ENCODE data around the gene IRAK1. TPM values are rescaled to one million over a fixed set of nuclear protein-coding genes. Genes with fewer than 3 reads are reported as not detected.

Gene IRAK1
- total RNA-seq, 4 donors from 2014 or later: 64.1 to 155 (median 107) TPM

DNA sequence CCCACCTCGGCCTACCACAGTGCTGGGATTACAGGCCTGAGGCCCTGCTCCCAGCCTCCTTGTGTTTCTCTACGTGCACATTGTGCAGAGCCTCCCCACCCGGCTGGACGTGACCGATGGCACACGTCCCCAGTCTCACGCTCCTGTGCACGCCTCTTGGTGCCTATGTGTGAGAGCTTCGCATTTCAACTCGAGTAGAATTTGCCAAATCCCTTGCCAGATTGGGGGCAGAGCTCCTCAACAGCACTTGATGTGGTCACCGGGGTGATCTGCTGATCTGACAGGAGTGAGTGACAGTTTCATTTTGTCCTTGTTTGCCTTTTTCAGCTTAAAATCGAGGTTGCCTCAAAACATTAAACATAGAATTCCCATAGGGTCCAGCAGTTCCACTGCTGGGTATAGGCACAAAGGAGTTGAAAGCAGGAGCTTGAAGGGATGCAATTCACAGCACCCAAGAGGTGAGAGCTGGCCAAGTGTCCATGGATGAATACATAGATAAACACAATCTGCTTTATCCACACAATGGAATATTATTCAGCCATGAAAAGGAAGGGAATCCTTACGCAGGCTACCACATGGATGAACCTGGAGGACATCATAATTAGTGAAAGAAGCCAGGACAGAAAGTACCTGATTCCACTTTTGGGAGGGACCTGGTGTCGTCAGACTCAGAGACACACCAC lies 29.6 kb downstream of the IRAK1 start:
- no peaks in the 10 kb centered on the region for H3K36me3 ChIP-seq
- H3K4me3 ChIP-seq: no peak overlapping the region
- no peak for DNase-seq
- no peaks in the 10 kb centered on the region for H3K27me3 ChIP-seq
- in situ Hi-C loops (cut with MboI; ENCODE audit: low pct_ligation_motif_present in 1 of 4, low pct_unique_long_range_greater_than_20kb in 1 of 4, low sequenced_read_pairs in 3 of 4): no loop called here
- H3K9me3 ChIP-seq: no peaks in the 10 kb centered on the region
- no peak overlapping the region for H3K27ac ChIP-seq
- TF ChIP-seq EP300 (IDR thresholded peaks at IDR 0.05; ENCODE audit: low read depth) (no peak), POLR2A (IDR thresholded peaks at IDR 0.05) (no peak)
- TF ChIP-seq, protein P1, sequence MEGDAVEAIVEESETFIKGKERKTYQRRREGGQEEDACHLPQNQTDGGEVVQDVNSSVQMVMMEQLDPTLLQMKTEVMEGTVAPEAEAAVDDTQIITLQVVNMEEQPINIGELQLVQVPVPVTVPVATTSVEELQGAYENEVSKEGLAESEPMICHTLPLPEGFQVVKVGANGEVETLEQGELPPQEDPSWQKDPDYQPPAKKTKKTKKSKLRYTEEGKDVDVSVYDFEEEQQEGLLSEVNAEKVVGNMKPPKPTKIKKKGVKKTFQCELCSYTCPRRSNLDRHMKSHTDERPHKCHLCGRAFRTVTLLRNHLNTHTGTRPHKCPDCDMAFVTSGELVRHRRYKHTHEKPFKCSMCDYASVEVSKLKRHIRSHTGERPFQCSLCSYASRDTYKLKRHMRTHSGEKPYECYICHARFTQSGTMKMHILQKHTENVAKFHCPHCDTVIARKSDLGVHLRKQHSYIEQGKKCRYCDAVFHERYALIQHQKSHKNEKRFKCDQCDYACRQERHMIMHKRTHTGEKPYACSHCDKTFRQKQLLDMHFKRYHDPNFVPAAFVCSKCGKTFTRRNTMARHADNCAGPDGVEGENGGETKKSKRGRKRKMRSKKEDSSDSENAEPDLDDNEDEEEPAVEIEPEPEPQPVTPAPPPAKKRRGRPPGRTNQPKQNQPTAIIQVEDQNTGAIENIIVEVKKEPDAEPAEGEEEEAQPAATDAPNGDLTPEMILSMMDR (IDR thresholded peaks at IDR 0.05): no peak
- H3K4me1 ChIP-seq: peaks cover 0 to 10% (median 7%) of the 10 kb centered on the region in 4 donors
- WGBS, 2 donors (ENCODE audit: low coverage in 1 of 2): 87 to 90% methylated on average over 2 to 14 of the region's 14 CpGs
- intact Hi-C loops (cut with DNase I; ENCODE audit: low total_unique reads): no loop called here

DNA sequence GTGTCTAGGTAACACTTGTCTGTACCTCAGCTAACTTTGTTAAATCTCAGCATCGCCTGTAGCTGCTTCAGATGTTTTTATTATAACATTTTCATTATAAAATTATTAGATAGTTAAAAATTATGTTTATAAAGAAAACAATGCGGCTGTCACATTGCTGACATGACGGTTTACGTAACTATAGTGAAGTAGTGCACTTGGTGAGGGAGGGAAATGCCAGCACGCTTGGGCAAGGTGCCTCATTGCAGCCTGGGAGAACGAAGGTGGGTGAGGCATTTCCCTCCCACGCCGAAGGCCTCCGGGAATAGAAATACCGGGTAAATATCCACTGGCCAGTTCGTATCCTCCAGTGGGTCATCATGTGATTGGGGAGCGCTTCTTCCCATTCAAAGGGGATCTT lies 31.2 kb downstream of the IRAK1 start:
- H3K27ac ChIP-seq: no peak overlapping the region
- no peak overlapping the region for H3K4me3 ChIP-seq
- H3K36me3 ChIP-seq: no peaks in the 10 kb centered on the region
- 85% methylated on average over 12 of the region's 12 CpGs; no CpG with 5 or more reads in 1 of the 2 donors for WGBS, 2 donors (ENCODE audit: low coverage in 1 of 2)
- peaks cover 0 to 16% (median 10%) of the 10 kb centered on the region in 4 donors for H3K4me1 ChIP-seq
- intact Hi-C loops (cut with DNase I; ENCODE audit: low total_unique reads): no loop called here
- in situ Hi-C loops (cut with MboI; ENCODE audit: low pct_ligation_motif_present in 1 of 4, low pct_unique_long_range_greater_than_20kb in 1 of 4, low sequenced_read_pairs in 3 of 4): no loop called here
- no peaks in the 10 kb centered on the region for H3K27me3 ChIP-seq
- no peak for DNase-seq
- H3K9me3 ChIP-seq: no peaks in the 10 kb centered on the region
- TF ChIP-seq EP300 (IDR thresholded peaks at IDR 0.05; ENCODE audit: low read depth) (no peak), POLR2A (IDR thresholded peaks at IDR 0.05) (no peak), POLR2AphosphoS5 (IDR thresholded peaks at IDR 0.05) (no peak)
- TF ChIP-seq, protein P1 (IDR thresholded peaks at IDR 0.05): no peak

DNA sequence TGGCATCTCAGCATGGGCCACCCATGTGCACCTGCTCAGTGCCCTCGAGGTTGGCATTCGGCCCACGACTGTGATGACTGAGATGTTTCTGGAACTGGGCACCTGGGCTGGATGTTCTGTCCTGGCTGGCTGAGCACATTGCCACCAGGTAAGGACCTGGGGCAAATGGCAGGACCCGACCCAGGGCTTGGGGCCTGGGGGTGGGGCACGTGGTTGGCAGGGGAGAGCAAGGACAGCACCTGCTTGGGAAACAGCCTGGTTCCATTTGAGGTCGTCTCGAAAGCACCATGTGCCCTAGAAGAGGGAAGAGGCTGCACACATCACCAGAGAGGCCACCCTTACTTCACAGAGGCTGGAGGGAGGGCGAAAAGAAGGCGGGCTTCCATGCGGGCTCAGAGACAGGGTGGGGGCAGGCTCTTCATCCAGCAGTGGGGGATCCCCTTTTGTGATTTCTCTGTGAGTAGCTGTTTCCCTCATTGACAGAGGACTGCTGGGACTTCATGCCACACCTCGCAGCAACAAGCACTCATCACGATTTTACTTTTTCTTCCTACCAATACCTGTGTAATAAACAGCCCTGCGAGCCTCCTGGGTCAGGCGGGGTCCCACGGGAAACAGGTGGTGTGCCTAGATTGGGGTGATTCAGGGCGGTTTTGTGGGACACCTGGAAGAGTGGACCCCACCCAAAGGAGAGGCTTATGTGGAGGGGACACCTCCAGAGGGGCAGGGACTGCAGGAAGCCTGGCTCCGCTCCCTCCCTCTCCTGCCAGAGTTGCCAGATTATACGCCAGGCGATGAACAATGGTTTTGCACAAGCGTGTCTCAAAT lies 35.1 kb downstream of the IRAK1 start:
- intact Hi-C loops (cut with DNase I; ENCODE audit: low total_unique reads): no loop called here

More for the DNA sequence above, 35.1 kb downstream of the IRAK1 start:
- WGBS, 2 donors (ENCODE audit: low coverage in 1 of 2): 69% methylated on average over 20 of the region's 20 CpGs; no CpG with 5 or more reads in 1 of the 2 donors
- in situ Hi-C loops (cut with MboI; ENCODE audit: low pct_ligation_motif_present in 1 of 4, low pct_unique_long_range_greater_than_20kb in 1 of 4, low sequenced_read_pairs in 3 of 4): no loop called here
- Histone ChIP-seq H3K27me3 (no peaks in the 10 kb centered on the region), H3K4me1 (peaks cover 0 to 16% (median 10%) of the 10 kb centered on the region in 4 donors), H3K4me3 (no peak overlapping the region), H3K27ac (peak overlapping the region; percentile 79 to 84 (median 81)), H3K36me3 (no peaks in the 10 kb centered on the region), H3K9me3 (no peaks in the 10 kb centered on the region)
- no peak for DNase-seq
- TF ChIP-seq, protein P1 (IDR thresholded peaks at IDR 0.05): no peak
- TF ChIP-seq POLR2A (IDR thresholded peaks at IDR 0.05): no peak
- TF ChIP-seq EP300 (IDR thresholded peaks at IDR 0.05; ENCODE audit: low read depth): no peak
- TF ChIP-seq POLR2AphosphoS5 (IDR thresholded peaks at IDR 0.05): no peak
